GM21576 (cell line): ENCODE data around the gene VRK1.

Source experiments
- ATAC-seq: cut with Tn5 transposase; IDR thresholded peaks from one replicate; pipeline ENCODE4 v1.9.1; 2021; ENCODE audit warnings: mild to moderate bottlenecking, moderate library complexity; ENCODE audit not compliant: unreplicated experiment

The VRK1 gene

DNA sequence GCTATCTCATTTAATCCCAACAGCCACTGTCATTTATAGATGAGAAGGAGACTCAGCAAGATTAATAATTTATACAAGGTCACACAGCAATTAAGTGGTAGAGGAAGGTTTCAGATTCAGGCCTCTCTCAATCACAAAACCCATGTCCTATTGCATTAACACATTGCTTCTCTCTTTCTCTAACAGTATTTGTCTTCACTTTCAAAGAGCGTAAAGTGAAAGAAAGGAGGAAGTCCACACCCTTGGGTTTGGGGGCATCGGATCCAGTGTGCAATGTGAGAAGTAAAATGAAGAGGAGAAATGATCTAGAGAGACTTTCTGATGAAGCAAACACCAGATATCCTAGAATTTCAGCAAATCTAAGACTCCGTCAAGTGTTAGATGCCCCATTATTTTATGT, 7.0 kb upstream of the VRK1 start:
- no peak for ATAC-seq

DNA sequence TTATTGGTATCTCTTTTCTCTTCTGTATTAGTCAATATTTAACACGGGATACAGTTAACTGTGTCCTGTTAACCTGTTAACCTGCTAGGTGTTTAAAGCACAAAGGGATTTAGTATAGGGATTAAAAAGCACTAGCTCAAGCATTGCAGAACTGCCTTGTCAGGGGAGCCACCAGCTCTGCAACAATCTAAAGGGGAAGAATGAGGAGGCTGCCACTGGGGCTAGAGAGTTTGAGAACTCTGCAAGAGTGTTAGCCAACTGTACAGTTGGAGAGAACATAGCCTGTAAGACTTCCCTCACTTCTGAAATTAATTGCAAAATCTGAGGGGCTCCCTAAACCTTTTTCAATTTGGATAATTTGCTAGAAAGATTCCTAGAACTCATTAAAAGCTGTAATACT, 6.5 kb upstream of the VRK1 start:
- ATAC-seq: no peak

DNA sequence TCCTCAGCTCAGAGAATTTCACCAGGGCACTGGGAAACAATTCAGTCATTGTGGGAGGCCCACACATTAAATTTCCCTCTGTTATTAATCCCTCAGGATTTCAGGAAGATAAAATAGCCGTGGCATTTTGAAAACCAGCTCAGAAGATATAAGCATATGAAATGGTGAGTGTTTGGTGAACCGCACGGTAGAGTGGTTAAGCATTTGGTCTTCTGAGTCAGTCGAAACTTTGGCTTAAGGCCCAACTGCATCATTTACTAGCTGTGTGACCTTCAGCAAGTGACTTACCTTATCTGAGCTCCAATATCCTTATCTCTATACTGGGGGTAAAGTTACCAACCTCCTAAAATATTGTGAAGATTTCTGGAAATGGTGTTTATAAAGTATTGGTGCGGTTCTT, 5.2 kb upstream of the VRK1 start:
- no peak for ATAC-seq

DNA sequence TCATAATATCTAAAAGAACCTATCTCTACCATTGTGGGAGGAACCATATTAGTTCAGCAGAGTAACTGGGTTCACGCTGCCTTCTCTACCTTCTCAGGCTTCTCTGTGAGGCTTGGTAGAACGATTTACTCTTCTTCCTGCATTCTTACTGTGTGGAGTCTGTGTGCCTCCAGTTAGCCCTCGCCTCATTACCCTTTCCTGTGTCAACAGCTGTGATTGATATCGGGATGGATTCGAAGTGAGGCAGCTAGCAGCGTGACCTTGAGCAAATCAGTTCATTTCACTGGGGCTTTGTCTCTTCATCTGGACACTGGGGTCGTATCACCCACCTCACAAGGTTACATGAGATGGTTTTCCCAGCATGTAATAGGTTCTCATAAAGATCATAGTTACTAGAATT, 4.6 kb upstream of the VRK1 start:
- no peak for ATAC-seq

DNA sequence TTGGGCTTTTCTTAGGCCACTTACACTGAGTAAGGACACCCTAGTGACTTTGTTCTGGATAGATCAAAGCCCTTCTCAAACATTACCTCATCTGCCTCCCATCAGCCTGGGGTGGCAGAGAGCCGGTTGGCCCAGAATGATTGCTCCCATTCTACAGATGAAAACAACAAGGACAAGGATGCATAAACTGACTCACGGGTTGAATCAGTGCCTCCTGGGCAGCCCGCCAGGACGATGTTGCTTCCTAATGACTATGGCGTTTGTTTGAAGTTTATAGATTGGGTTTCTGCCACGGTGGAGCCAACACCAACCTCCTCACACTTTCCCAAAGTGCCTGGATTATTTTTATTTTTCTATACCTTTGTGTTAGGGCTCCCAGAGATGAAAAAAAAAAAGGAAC, 3.6 kb upstream of the VRK1 start:
- no peak for ATAC-seq

DNA sequence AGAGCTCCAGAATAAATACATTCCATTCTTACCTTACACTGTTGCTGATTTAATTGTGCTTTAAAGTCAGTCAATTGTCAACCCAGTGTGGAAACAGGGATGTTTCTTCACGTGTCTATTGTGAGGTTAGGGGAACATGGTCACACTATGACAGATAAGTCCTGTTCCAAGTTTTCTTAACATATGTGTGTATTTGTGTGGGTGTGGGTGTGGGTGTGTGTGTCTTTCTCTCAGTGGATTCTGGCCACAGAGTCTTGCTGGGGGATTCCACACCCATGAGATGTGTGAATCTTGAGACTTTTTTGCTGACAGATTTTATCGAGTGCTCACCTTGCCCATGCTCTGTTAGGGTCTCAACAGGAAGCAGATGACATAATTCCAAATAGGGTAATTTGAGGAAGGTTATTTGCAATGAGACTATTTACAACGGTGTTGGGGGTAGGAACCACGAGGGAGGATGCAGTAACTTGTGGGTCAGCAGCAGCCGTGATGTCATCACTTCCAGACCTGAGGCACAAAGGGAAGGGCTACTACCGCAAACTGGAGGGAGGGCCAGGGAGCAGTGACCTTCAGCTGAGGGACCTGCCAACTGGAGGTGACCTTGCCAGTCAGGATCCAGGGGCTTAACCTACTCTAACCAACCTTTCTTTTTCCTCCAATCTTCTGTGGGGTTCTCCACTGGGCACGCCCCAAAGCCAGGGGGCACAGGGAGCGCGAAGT, 1.9 kb upstream of the VRK1 start:
- no peak for ATAC-seq

DNA sequence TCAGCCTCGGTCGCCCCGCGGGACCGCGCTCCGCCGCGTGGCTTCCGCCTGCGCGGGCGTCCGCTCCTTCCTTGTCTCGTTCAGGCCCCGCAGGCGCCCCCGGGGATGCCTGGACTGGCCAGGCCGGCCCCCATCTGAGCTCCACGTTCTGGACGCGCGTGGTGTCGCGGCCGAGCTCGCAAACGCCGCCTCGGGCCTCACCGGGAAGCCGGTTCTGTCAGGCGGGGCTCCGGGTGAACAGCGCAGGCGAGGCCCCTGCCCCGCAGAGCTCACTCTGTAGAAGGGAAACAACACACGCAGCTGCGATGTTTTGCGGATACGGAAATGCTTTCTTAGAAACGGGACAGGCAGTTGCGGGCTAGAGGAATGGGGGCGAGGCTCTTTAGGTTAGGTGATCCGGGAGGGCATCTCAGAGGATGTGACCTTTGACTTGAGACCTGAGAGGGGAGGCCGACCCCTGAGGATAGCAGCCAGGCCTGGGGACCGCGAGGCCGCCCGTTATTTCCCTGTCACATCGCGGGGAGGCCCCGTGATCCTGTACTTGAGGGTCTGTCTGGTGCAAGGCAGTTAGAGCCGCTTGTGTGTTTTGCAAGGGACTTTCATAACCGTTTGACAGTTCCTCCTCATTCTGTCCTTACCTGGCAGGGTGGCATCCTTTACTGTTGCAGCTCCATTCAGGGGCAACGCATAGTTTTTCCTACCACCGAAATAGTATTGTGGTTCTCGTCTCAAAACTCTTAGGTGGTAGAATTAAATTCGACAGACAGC, 584 bp downstream of the VRK1 start:
- peak; percentile 32 for ATAC-seq

DNA sequence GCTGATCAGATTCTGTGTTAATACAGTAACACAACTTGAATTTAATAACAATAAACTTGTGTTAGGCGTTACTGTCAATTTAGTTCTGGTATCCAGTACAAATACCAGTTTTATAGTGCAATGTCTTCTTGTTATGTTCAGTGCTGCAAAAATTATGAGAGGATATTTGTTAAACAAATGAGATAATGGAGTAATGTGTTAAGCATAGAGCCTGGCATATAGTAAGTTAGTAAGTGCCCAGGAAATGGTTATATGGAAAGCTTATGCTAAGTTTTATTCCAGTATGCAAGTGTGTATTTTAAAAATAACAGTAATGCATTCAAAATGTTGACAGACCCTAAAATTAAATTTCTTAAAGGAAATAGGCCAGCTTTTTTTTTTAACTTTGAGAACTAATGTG, 1.8 kb downstream of the VRK1 start:
- ATAC-seq: no peak

DNA sequence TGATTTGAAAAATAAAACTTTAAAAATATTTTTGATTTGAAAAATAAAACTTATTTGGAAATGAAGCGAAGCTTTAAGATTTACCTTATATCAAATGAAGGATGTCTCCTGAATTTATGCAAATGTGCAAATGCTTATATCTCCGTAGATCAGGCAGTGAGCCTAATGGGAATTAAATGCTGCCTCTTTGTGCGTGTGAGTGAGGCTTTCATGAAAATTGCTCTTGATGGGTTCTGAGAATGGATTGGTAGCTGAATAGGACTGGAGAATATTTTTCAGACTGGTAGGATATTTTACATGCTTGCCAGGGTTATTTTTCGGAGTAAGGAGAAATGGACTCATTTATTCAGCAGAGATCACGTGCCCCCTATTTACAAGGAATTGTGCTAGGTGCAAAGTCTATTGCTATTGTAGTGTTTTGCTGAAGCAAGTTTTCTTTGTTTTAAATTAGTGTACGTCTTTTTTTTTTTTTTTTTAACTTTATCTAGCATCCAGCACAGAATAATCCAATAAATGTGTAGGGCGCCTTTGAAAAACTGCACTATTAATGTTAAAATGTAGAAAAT, 2.4 kb downstream of the VRK1 start:
- ATAC-seq: no peak

DNA sequence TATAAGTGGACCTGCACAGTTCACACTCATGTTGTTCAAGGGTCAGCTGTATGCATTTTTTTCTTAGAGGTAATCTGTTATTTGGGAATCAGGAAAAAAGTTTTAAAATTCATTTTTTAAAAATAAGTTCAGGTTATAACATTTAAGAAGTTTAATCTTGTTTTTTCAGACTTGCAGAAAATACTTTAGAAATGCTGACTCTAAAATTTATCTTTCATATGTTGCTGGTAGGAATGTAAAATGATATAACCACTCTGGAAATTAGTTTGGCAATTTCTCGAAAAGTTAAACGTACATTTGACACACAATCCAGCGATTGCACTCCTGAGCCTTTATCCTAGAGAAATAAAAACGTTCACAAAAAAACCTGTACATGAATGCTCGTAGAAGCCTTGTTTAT, 4.7 kb downstream of the VRK1 start:
- ATAC-seq: no peak

DNA sequence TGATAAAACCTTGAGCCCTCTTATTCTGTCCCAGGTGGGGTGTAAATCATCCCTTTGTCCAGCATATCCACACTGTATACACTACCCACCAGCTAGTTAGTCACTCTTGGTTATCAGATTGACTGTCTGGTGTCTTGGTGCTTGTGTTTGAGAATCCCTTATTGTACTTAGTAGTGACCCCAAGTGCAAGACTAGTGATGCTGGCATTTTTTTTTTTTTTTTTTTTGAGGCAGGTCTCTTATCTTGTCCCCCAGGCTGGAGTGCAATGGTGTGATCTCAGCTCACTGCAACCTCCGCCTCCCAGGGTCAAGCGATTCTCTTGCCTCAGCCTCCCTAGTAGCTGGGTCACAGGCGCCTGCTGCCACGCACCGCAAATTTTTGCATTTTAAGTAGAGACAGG, 5.8 kb downstream of the VRK1 start:
- ATAC-seq: no peak

DNA sequence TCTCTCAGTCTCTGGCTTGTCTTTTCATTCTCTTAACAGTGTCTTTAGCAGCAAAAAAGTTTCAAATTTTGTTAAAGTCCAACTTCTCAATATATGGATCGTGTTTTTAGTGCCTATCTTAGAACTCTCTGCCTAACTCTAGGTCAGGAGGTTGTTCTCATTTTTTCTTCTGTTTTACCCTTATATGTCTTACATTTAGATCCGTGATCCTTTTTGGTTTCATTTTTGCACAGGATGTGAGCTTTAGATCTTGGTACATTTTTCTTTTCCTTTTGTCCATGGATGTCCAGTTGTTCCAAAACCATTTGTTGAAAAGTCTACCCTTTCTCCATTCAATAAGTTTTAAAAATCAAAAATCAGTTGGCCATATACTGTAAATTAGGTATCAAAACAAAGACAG, 6.8 kb downstream of the VRK1 start:
- ATAC-seq: no peak

DNA sequence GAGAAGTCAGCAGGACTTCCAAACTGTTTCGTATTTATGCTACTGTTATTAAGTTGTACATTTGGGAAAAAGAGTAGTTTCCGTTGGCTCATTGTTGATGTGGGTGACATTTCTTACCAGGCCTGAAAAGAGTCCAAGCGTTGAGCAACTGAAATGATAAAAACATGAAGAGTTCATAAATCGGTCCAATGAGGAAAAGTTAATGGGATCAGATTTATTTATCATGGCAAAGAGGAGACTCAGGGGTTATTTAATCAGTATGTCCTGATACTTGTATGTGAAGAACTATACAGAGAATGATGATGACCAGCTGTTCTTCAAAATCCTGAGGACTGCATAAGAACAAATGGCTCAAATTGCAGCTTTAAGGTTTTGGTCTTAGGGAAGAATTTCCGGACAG, 7.7 kb downstream of the VRK1 start:
- ATAC-seq: no peak

DNA sequence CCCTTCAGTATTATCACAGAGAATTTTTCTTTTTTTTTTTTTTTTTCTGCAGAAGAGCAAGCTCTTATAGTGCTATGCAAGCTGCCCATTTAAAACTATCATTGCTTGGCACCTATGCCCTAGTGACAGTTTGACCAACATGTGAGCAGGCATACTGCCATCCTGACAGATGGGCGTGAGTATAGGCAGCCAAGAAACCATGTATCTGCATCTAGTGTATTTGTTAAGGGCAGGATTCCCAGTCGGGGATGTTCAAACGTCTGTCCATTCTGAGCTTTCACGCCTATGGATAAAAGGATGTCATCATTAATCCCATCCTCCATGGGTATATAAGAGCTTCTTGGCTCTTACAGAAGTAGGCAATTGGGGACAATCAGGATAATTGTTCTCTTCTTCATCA, 8.8 kb downstream of the VRK1 start:
- no peak for ATAC-seq

DNA sequence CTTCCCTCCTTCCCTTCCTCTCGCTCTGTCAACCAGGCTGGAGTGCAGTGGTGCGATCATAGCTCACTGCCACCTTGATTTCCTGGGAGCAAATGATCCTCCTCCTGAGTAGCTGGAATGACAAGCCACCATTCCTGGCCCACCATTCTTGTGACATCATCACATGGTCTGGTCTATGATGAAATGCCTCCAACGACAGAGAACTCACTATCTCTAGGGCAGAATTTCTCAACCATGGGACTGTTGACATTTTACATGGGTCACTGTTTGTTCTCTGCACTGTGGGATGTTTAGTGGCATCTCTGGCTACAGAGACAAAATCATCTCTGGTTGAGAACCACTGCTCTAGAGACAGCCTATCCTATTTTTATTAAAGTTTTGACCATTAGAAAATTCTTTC, 9.7 kb downstream of the VRK1 start:
- ATAC-seq: no peak

DNA sequence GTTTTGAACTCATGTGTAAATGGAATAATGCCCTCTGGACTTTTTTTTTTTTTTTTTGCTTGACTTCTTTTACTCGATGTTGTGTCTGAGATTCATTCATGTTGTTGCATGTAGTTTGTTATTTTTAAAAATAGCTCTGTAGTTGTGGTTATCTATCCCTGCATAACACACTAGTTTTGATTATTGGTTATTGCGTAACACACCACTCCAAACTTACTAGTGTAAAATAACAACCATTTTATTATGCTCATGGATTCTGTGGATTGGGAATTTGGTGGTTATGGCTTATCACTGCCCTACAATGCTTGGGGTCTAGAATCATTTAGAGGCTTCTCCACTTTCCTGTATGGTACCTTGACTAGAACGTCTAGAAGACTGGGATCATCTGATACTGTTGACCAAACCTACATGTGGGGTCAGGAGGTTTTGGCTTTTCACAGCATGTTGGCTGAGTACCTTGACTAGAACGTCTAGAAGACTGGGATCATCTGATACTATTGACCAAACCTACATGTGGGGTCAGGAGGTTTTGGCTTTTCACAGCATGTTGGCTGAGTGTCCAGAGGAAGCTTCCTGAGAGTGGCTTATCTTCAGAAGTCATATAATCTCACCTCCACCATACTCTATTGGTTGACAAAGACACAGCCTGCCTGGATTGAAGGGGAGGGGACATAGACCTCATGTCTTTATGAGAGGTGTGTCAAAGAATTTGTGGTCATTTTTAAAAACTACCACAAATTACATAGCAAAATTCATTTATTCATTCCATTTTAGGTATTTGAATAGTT, 11.6 kb downstream of the VRK1 start:
- ATAC-seq: no peak

DNA sequence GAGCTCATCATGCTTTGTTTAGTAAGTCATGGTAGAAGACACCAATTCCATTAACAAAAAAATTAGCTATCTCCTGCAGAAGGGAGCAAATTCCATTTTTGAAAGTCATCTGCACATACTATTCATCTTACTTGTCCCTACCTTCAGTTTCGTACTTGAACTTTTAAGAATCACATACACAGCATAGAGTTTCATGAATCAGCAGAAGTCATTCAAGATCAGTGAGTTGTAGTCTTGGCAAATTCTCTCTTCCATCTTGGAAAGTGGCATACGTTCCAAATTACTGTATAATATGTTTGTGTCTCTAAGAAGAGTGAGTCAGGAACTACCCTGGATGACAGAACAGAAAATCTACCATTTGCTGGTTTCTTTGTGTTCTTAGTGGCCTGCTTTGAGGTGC, 14.1 kb downstream of the VRK1 start:
- no peak for ATAC-seq

DNA sequence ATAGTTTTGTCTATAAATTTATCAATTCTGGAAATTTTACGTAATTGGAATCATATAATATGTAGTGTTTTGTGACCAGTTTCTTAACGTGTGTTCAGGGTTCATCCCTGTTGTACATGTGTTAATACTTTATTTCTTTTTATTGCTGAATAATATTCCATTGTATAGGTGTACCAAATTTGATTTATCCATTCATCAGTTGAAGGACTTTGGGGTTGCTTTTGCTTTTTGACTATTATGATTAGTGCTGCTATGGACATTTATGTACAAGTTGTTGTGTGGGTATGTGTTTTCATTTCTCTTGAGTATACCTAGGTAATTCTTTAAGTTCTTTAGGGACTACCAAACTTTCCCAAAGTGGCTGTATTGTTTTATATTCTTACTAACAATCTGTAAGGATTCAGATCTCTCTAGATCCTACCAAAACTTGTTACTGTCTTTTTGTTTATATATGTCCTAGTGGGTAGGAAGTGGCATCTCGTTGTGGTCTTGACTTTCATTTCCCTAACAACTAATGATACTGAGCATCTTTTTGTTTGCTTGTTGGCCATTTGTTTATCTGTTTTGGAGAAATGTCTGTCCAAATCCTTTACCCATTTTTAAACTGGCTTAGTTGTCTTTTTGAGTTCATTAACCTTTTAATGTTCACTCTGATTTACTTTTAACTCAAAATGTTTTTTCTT, 14.9 kb downstream of the VRK1 start:
- peak; percentile 67 for ATAC-seq

DNA sequence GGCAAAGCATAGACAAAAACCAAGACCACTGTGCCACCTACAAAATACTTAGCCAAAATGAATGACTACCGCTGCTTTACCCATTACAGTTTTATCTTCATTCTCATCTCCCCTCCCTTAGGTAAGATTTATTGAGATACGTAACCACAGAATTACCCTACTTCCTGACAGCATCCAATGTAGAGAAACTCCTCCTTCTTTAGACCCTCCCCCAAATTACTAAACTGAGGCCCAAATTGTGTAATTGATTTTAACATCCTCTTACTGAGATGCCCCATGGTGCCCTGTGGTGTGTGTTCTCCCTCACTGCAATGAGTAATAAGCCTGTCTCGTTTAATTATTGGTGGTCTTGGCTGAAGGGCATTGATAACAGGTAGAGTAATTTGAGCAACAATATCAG, 19.1 kb downstream of the VRK1 start:
- ATAC-seq: no peak

DNA sequence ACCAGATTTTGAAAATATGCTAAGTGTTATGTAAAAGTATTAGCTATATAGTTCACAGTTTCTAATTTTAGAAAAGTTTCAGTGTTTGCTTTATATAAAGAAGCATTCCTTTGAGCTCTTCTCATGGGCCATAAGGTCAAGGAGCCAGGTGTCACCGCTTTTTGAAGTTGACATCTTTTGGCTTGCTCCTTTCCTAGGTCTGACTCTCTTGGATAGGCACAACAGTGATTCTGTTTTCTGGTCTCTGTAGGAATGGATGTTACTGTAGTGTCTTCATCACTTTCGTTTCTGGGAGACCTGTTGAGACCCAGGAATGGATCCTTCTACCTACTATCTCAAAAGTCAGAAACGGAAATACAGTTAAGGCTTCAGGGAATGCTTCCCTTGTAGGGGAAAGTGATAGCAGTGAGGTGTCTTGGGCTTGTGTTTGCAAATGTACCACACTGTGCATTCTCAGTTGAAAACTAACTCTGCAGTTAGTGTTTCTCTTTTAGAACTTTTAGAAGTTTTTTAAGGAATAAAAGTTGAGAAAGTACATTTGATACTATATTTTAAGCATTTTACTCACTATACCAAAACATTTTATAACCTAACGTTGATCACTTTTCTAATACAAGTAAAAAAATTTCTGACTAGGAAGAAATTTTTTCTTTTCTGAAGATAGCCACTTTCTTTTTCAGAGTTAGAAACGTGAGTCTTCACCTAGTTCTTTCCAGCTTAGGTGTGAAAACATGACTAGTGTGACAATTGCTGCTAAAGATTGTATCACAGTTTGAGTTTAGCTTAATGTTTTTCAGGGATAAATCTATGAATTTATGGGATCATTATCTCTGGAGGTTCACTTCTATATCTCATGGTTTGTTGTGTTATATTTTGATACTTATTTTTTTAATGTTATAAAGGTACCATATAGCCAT, 20.8 kb downstream of the VRK1 start:
- ATAC-seq: no peak
